SW480 (cell line): ENCODE results near the gene ACP5.
"Not testable (repeated sequence)": the region's sequence is repeated elsewhere in the genome, so short reads cannot be mapped to it uniquely, and the experiment has no call there.

ENCODE experiments used
- DNase-seq: peaks from one replicate; pipeline ENCODE4 v3.0.0-alpha.2; 2016; ENCODE audit warnings: low spot score

The ACP5 gene

DNA sequence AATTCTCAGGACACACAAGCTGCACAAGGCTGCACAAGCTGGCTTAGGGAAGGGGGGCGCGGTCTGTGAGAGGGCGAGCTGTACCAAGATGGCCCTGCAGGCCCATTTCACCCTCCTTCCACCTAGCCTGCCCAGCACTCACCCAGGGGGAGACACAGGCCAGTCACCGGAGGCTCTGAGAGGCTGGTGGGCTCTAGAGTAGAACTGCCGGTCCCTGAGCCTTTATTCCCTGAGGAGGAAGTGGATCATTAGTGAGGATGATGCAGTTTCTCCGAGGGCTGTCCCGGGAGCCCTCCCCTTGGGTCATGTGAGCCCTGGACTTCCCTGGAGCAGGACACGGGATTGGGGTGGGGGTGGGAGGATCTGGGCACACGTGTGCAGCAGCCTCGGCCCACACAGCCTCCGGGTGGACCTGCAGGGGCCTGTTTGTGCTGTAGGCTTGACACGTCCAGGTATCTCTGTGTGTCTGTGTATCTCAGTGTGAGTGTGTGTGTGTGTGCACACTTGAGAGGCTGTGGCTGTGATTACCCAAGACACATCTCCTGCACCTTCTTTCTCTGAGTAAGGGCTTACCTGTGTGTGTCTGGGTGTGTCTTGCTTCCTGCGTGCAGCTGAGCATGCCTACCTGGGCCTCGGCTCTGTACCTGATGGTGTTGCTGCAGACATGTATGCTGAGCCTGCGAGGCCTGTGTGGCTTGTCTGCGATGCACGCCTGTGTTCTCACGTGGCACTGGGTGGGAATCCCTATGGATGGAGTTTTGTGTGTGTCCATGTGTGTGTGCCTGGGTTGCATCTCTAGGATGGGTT is at the start of gene ACP5:
Gene ACP5 (minus strand): TSS at position 195 of the 807 bp plus-strand sequence. CDS start 328 bp downstream, outside the sequence.
- no peak for DNase-seq

DNA sequence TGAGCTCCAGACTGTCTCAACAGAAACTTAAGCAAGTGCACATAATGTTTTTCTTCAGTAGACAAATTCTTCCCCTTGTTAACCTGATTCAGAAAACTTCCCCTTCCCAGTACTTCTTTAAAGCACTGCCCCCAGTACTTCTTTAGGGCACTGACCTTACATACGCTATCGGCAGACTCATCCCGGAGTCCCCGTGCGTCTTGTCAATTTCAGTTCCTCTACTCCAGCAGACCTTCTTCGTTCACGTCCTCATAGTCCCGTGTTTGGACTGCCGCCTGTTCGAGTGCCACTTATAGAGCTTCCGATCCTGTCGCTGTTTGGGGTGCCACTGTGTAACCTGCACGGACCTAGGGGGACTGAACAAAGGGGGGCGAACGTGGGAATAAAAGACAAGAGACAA is 48.8 kb upstream of the ACP5 start:
- no peak for DNase-seq

DNA sequence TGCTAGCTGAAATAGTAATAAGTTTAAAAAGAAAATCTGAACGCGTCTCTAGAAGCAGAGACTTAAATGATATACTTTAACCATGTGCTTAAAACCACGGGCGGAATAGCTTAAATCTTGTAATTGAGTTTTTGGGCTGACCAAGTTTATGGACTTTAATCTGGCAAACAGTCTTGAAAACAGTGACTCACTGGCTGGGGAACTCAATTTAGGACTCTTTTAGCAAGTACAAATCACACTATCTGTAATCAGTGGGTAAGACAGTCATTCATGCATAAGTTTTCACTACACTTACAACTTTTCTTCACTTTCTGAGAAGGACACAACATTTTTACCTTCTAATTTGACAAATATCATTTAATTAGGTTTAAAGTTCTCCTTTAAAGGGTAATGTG is 46.6 kb upstream of the ACP5 start:
- DNase-seq: peak; percentile 17

DNA sequence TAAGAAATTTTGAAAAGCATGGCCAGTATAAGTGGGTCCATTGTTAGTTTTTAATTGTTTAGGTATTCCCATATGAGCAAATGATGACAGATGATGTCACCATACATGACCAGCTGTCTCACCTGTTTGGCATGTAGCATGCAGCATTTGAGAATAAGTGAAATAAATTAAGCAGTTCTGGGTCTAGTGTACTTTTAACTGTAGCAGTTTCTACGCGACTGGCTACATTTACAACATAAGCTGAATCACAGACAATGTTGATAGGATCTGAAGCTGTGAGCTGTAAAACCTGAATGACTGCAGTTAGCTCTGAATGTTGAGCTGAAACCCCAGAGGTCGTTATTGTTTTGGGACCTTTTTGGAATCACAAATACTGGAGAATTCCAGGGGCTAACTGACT is 45.0 kb upstream of the ACP5 start:
- DNase-seq: not testable (repeated sequence)

DNA sequence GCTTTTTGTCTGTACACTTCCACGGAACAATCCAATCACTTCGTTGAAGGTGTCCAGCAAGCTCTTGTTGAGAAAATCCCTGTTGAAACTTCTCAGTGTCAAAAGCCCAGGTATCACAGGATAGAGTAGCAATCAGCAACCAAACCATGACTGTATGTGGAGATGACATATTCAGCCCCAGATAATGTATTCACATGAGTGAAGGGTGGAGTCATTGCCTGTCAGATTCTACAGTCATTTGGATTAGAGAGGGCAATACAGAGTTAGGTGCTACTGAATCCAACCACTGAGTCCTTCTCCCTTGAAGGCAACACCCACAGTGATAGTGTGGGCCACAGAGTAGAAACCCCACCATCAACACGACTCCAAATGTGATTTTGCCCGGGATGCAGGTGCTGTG is 43.1 kb upstream of the ACP5 start:
- DNase-seq: no peak

DNA sequence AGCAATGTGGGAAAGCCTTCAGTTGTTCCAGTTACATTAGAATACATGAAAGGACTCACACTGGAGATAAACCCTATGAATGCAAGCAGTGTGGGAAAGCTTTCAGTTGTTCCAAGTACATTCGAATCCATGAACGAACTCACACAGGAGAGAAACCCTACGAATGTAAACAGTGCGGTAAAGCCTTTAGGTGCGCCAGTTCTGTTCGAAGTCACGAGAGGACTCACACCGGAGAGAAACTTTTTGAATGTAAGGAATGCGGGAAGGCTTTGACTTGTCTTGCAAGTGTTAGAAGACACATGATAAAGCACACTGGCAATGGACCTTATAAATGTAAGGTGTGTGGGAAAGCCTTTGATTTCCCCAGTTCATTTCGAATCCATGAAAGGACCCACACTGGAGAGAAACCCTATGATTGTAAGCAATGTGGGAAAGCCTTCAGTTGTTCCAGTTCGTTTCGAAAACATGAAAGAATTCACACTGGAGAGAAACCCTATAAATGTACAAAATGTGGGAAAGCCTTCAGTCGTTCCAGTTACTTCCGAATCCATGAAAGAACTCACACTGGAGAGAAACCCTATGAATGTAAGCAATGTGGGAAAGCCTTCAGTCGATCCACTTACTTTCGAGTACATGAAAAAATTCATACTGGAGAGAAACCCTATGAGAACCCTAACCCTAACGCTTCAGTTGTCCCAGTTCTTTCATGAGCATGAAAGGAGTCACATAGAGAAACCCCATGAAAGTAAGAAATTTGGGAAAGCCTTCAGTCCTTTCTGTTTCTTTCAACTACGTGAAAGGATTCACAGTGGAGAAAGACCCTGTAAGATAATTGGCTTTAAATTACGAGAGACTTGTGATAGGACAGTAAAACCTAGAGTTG is 40.0 kb upstream of the ACP5 start:
- DNase-seq: no peak

DNA sequence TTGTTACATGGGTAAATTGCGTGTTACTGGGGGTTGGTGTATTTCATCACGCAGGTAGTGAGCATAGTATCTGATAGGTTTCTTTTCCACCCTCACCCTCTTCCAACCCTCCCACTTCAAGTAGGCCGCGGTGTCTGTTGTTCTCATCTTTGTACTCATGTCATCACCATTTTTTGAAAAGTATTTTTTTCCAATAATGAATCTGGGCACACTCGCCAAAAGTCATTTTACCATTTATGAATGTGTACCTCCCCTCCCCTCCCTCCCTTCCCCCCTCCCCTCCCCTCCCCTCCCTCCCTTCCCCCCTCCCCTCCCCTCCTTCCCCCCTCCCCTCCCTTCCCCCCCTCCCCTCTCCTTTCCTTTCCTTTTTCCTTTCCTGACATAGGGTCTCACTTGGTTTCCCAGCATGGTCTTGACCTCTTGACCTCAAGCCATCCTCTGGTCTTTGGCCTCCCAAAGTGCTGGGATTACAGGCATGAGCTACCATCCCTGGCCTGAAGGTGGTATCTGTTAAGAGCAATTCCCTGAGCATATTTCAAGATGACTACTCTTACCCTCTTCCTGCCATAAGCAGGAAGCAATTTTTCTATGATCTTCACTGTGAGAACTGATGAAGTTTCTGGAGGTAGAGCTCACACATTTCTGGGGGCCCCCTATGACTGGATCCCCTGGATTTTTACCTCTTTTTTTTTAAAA is 35.5 kb upstream of the ACP5 start:
- DNase-seq: no peak

DNA sequence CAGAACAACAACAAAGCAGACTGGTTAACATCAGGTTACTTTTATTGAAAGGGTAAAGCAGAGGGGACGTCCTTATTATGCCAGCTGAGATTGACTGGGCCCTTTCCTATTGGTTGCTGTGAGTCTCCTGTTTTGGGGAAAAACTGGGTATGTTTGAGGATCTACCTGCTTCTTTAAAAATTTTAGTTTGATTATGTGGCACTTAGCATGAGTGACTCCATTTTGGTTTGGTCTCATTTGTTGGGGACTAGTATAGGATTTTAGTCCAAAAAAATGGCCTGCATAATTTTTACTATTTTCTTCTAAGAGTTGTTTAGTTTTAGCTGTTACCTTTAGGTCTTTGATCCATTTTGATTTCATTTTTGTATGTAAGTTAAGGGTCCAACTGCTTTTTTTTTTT is 34.3 kb upstream of the ACP5 start:
- DNase-seq: no peak

DNA sequence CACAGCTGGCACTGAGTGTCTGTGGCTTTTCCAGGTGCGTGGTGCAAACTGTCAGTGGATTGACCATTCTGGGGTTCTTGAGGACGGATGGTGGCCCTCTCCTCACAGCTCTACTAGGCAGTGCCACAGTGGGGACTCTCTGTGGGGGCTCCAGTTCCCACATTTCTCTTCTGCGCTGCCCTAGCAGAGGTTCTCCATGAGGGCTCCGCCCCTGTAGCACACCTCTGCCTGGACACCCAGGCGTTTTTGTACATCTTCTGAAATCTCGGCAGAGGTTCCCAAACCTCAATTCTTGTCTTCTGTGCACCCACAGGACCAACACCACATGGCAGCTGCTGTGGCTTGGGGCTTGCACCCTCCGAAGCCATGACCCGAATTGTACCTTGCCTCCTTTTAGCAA is 29.0 kb upstream of the ACP5 start:
- DNase-seq: no peak

DNA sequence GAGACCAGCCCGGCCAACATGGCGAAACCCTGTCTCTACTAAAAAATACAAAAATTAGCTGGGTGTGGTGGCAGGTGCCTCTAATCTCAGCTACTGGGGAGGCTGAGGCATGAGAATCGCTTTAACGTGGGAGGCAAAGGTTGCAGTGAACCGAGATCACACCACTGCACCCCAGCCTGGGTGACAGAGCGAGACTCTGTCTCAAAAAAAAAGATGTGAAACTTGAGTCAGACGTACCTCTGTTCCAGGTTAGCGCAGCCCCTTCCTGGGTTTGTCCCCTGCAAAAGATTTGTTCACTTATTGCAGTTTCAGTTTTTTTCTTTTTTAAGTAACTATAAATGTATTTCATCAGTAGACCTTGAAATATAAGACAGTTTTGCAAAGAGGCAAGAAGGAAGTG is 22.3 kb upstream of the ACP5 start:
- DNase-seq: not testable (repeated sequence)

DNA sequence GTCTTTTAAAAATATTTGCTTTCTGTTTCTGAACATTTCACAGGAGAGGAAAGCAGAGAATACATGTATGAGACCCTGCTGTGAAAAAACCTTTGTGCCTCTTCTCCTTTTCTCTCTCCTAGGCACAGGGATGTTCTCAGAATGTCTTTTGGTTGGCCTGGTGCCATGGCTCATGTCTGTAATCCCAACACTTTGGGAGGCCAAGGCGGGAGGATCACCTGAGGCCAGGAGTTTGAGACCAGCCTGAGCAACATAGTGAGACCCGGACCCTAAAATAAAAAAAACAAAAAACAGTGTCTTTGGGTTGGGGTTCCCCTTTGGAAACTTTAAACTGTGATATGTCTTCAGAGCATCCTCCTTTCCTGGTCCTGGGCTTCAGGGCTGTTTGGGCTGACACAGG is 21.3 kb upstream of the ACP5 start:
- no peak for DNase-seq

DNA sequence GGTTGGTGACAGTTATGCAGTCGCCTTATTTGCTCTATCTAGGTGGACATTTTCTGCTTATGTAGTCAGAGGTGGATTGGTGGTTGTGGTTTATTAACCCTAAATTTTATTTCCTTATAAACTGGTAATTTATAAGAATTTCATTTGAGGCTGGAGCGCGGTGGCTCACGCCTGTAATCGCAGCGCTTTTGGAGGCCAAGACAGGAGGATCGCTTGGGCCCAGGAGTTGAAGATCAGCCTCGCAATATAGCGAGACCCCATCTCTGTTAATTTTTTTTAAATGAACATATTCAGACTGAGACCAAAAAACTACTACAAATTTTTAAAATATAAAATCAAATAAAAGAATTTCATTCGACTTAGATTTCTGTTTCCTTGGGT is 20.6 kb upstream of the ACP5 start:
- no peak for DNase-seq

DNA sequence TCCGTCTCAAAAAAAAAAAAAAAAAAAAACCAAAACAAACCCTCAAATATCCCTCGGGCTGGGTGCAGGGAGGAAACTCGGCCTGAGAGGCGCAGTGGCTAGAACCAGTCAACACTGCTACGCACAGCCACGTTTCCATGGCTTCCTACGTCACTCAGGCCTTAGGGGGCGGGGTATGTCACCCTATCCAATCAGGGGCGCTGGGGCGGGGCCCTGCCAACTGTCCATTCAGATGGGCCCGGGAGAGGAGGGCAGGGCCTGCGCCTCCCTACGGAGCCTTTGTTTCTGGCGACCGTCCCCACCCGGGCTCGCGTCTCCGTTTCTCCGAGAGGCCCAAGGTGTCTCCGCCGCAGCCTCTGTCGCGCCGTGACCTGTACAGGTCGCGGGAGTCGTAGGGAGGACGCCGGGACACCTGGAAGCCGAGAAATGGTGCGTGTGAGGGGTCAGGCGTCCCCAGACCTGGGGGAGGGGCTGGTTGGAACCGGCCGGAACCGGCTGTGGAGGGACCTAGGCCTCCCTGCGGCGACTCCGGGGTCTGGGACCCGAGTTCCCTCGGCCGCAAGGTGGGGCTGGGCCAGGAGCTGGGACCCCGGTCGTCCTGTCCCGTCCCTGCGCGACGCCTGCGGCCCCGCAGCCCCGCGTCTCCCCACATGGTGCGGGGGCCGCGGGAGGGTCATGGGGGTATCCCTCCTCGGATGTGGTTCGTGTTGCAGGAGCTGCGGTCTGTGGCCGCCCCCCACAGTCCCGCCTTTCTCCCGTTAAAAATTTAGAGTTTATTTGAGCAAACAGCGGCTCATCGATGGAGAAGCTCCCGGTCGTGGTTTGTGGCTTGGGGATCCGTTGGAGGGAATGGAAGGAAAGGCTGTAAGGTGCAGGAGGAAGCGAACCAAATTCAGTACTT is 20.0 kb upstream of the ACP5 start, which contains the start of gene ZNF627:
Gene ZNF627 (plus strand): TSS at position 282 of the 901 bp plus-strand sequence. CDS start 145 bp downstream, at position 427.
- DNase-seq: peak; percentile 98

DNA sequence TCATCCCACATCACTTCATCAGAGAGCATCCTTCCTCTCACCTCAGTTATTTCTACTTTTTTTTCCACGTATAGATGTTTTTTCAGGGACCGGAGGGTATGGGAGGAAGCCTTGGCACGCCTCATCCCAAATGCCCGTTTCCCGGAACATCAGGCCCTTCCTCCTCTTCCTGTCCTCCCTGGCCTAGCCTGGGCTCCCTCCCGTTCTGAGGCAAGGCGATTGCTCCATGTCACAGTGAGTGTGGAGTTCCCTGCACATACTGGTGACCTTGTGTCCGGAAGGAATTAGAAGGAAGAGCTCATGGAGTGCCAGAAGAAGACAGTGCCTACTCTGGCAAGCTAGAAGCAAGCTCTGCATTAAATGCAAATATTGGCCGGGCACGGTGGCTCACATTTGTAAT is 18.7 kb upstream of the ACP5 start:
- no peak for DNase-seq

DNA sequence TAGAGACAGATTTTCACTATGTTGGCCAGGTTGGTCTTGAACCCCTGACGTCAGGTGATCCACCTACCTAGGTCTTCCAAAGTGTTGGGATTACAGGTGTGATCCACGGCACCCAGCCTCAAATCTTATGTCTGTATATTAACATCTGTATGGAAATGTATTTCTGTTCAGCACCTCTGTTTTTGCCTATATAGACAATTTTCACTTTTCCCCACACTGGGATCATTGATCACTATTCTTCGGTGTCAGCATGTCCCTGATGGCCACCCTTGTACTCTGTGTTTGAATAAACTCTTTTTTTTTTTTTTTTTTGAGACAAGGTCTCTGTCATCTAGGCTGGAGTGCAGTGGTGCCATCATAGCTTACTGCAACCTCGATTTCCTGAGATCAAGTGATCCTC is 16.6 kb upstream of the ACP5 start:
- DNase-seq: no peak

DNA sequence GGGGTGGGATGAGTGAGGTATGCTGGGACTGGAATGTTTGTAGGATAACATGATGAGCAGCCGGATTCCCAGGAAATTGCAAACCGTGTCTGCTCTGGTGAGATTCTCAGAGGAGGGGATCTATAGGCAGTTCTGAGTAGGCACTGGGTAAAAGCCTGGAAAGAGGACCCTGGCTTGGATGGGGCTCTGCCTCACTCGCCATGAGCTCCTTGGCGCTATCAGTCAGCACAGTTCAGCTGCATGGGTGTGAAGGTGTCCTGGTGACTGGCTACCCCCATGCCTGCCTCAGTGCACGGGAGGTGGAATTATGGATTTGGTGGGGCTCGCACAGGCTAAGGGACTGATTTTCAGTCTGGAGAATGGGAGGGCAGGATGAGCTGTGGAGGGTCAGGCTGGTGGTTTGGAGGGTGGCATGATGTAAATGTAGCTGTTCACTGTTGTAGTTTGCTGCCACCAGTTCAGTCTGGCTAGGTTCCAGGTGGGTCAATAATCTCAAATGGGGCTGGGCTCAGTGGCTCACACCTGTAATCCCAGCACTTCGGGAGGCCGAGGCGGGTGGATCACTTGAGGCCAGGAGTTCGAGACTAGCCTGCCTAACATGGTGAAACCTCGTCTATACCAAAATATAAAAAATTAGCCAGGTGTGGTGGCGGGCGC is 10.7 kb upstream of the ACP5 start:
- no peak for DNase-seq

DNA sequence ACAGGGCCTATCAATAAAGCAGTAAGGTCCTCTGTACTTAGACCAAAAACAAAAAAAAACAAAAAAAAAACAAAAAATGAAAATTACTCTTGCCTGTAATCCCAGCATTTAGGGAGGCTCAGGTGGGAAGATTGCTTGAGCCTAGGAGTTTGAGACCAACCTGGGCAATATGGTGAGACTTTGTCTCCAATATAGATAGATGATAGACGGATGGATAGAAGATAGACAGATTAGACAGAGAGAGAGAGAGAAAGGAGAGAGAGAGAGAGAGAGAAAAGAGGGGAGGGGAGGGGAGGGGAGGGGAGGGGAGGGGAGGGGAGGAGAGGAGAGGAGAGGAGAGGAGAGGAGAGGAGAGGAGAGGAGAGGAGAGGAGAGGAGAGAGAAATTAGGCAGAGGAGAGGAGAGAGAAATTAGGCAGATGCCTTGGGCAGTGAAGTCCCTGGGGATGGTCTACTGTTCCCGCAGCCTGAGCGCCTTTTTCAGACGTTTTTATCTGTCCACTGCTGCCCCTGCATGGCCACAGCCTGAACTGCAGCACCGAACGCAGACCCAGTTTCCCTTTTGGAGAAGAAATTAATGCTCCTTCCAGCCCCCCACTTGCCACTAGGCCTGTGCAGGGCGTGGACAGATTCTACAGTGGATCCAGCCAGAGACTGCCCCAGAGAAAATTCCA is 10.0 kb upstream of the ACP5 start:
- DNase-seq: peak; percentile 74

DNA sequence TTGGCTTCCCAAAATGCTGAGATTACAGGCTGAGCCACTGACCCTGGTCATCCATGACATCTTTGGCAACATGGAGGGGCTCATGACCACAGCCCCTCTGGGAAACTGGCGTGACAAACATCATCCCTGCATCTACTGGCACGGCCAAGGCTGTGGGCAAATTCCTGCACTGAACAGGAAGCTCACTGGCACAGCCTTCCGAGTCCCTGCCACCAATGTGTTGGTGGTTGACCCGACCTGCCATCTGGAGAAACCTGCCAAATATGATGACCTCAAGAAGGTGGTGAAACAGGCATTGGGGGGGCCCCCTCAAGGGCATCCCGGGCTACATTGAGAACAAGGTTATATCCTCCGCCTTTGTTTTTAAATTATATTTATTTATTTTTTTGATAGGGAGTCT is 8.9 kb upstream of the ACP5 start:
- DNase-seq: no peak

DNA sequence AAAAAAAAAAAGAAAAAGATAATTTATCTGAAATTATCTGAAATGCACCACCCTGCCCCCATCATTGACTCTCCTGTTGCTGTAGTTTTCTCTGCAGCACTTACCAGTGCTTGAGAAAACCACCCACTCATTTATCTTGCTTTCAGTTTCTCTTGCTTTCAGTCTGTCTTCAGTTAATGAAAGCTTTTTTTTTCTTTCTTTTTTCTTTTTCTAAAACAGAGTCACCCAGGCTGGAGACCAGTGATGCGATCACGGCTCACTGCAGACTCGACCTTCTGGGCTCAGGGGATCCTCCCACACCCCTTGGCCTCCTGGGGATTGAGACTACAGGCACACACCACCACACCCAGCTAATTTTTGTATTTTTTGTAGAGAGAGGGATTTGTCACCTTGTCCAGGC is 4.3 kb upstream of the ACP5 start:
- DNase-seq: no peak

DNA sequence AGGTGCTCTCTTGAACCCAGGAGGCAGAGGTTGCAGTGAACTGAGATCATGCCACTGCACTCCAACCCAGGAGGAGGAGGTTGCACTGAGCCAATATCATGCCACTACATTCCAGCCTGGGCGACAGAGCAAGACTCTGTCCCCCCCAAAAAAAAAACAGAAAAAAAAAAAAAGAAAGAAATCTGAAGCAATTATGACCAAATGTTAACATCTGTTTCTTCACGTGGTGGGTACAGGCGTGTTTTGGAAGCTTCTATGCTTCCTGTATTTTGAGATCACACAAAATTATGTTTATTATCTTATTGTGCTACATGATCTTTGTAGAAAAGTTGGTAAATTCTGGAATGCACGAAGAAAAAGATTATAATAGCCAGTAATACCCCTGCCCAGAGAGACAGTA is 2.7 kb upstream of the ACP5 start:
- DNase-seq: no peak
